Measurements from ENCODE around the gene KCTD18.

- no peak for TF ChIP-seq CTCF (IDR thresholded peaks at IDR 0.05; ENCODE audit: low read depth, low read length, poor library complexity, severe bottlenecking)
- no peak for TF ChIP-seq EZH2phosphoT487 (IDR thresholded peaks at IDR 0.05; ENCODE audit: borderline replicate concordance, low read length)
Observed at GRCh38 chr2:200494048-200494447, 15.8 kb downstream of the KCTD18 start.

All from DOHH2 (cell line).